GM12874 (cell line): ENCODE data around the gene LDHAL6B.
A peak's percentile ranks its signal among the peaks of the same experiment; 100 is the strongest.

Experiments
- TF ChIP-seq, protein P1 (sequence below): IDR thresholded peaks from 2 replicates; pipeline ENCODE4 v1.5.1; 2011; ENCODE audit warnings: low read depth, mild to moderate bottlenecking, control low read depth, low read length, moderate library complexity; ENCODE audit not compliant: insufficient read depth

Gene LDHAL6B

DNA sequence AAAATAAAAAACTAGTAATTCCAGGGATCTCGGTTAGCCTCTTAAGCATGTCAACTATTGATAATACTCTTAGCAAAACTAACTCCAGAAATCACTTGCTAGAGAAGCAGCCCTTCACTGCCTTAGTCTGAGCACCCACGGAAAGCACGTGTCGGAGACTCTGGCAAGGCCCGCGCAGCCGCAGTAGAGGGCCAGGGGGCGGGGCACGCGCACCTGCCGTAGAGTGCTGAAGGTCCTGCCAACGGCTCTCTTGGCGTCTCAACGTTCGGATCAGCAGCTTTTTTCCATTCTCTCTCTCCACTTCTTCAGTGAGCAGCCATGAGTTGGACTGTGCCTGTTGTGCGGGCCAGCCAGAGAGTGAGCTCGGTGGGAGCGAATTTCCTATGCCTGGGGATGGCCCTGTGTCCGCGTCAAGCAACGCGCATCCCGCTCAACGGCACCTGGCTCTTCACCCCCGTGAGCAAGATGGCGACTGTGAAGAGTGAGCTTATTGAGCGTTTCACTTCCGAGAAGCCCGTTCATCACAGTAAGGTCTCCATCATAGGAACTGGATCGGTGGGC is at the start of gene LDHAL6B:
TSS of gene LDHAL6B (plus strand) at position 221 of the 561 bp plus-strand sequence. CDS start at position 319, 98 bp downstream.
- TF ChIP-seq, protein P1, sequence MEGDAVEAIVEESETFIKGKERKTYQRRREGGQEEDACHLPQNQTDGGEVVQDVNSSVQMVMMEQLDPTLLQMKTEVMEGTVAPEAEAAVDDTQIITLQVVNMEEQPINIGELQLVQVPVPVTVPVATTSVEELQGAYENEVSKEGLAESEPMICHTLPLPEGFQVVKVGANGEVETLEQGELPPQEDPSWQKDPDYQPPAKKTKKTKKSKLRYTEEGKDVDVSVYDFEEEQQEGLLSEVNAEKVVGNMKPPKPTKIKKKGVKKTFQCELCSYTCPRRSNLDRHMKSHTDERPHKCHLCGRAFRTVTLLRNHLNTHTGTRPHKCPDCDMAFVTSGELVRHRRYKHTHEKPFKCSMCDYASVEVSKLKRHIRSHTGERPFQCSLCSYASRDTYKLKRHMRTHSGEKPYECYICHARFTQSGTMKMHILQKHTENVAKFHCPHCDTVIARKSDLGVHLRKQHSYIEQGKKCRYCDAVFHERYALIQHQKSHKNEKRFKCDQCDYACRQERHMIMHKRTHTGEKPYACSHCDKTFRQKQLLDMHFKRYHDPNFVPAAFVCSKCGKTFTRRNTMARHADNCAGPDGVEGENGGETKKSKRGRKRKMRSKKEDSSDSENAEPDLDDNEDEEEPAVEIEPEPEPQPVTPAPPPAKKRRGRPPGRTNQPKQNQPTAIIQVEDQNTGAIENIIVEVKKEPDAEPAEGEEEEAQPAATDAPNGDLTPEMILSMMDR: no peak

GRCh38 chr15:59157396-59157795 is 49.2 kb upstream of the LDHAL6B start:
- TF ChIP-seq, protein P1: no peak

DNA sequence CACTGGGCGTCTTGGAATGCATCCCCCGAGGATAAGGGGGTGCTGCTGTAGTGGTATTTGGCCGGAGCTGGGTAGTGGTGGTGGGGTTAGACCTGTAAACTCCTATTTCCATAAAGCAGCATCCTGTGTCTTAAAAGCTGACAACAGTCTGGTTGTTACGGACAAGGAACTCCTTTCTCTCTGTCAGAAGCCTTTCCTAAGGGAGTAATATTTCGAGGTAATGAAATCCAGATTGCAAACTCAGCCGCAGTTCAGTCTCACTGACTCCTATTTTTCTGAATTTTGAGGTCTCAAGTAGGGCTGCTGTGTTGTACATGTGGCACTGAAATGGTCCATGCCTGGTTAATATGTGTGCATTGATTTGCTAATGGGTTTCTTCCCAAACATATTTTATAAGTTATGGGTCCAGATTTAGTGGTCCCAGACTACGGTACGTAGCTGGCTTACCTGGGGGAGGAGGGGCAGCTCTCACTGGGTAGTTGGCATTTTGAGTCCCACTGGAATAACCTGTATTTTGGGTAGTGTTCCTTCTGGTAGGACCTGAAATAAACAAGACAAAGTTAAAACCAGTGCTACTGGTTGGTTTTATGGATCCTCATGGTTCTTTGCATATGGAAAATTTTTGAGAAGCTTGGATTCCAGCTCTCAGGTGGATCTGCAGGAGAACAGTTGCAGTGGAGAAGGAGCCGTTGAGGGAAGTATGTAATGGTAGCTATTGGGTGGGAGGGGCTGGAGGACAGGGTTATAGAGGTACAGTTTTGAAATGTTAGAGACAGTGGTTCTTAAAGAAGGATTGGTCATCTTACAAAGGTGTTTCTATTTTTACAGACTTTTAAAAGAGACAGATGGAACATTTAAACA is 48.6 kb upstream of the LDHAL6B start:
- TF ChIP-seq, protein P1: no peak

DNA sequence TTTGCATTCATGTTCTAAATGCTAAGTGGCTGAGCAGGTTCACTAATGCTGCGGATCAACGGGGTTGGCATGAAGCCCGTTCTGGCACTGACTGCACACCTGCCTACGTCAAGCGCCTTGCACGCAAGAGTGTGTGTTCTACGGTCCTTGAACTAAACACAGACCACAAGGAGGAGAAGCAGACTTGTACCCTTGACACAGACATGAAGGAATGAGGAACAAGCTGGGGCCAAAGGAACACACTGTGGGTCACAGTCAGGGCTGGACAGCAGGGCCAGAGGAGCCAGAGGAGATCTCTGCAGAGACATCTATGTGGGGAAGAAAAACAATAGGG is 48.0 kb upstream of the LDHAL6B start:
- TF ChIP-seq, protein P1: no peak

DNA sequence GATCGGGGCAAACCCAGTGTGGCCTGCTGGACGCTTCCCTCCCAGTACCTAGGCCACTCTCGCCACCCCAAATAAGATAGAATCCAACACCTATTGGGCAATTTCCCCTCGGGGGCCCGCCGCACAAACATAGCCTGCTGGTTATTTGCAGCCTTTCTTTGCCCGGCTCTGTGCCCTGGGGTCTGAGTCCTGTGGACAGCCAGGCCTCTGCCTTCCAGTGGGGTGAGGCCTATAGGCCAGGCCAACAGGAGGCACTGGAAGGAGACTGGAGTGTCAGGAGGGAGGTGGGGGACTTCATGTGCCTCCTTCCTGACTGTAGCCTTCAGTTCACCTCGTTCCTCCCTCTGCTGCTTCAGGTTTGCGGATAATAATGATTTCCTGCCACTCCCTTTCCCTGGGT is 47.4 kb upstream of the LDHAL6B start:
- TF ChIP-seq, protein P1: no peak

DNA sequence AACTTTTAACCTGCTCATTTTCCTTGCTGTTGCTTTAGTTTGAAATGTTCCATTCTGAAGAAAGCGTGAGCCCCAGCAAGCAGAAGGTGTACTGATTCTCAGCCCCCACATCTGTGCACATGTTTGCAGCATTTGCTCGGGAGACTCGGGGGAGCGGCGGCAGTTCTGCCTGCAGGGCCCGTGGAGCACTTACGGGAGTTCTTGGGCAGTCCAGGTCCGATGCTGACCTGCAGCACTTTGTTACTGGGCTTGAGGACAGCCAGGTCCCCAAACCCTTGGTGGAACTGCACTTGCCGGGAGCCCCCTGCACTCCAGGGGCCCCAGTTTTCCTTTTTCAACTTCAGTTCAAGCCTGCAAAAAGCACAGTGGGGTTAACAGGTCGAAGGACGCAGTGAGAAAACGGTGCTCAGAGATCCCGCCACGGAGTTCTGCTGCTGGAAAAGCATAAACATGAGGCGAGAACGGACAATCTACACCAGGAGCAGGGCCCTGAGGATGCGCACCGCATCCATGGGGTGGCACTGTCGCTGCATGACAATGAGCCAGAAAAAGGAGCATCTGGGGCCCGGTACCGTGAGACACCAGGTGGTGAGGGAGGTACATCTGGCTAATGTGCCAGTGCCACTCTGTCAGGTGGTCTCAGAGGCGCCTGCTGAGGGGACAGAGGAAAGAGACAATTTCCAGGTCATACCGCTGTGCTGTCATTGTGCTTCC is 45.6 kb upstream of the LDHAL6B start:
- TF ChIP-seq, protein P1: peak; percentile 28; the same call in 1 of the 2 replicates

- TF ChIP-seq, protein P1: no peak
Observed at GRCh38 chr15:59165726-59166125, 40.9 kb upstream of the LDHAL6B start.
